ENCODE data around the gene SYNPR.

The SYNPR gene

GRCh38 chr3:63386568-63386967, 108.5 kb downstream of the SYNPR start:
- DNase-seq = no peak

- DNase-seq = no peak
These were observed 109.5 kb downstream of the SYNPR start for GRCh38 chr3:63387568-63387967.

- DNase-seq = no peak
These were observed 112.7 kb downstream of the SYNPR start for GRCh38 chr3:63390710-63391230.

- no peak for DNase-seq
These were observed 117.9 kb downstream of the SYNPR start for GRCh38 chr3:63395960-63396359.

- DNase-seq = no peak
These were observed 122.2 kb downstream of the SYNPR start for GRCh38 chr3:63400246-63400860.

- DNase-seq = no peak
These were observed 127.8 kb downstream of the SYNPR start for GRCh38 chr3:63405882-63406281.

- no peak for DNase-seq
These were observed 135.4 kb downstream of the SYNPR start for GRCh38 chr3:63413523-63413922.

- no peak for DNase-seq
These were observed 136.5 kb downstream of the SYNPR start for GRCh38 chr3:63414607-63415006.

- DNase-seq = no peak
These were observed 151.8 kb downstream of the SYNPR start for GRCh38 chr3:63429905-63430304.

GRCh38 chr3:63430875-63431274, 152.8 kb downstream of the SYNPR start:
- DNase-seq = no peak

GRCh38 chr3:63437858-63438257, 159.8 kb downstream of the SYNPR start:
- DNase-seq = no peak

- DNase-seq = no peak
These were observed 160.8 kb downstream of the SYNPR start for GRCh38 chr3:63438826-63439371.

- no peak for DNase-seq
These were observed 163.2 kb downstream of the SYNPR start for GRCh38 chr3:63441262-63441661.

- DNase-seq = no peak
These were observed 164.8 kb downstream of the SYNPR start for GRCh38 chr3:63442918-63443317.

GRCh38 chr3:63450023-63450422, 171.9 kb downstream of the SYNPR start:
- no peak for DNase-seq

GRCh38 chr3:63450634-63451363, 172.7 kb downstream of the SYNPR start:
- DNase-seq = no peak

GRCh38 chr3:63456901-63457300, 178.8 kb downstream of the SYNPR start:
- no peak for DNase-seq

- DNase-seq = no peak
These were observed 180.3 kb downstream of the SYNPR start for GRCh38 chr3:63458405-63458804.

- no peak for DNase-seq
These were observed 184.6 kb downstream of the SYNPR start for GRCh38 chr3:63462732-63463131.

- DNase-seq = no peak
These were observed 189.3 kb downstream of the SYNPR start for GRCh38 chr3:63467392-63467791.

- no peak for DNase-seq
These were observed 192.6 kb downstream of the SYNPR start for GRCh38 chr3:63470745-63471144.

GRCh38 chr3:63471781-63472180, 193.7 kb downstream of the SYNPR start:
- DNase-seq = no peak

GRCh38 chr3:63473641-63474166, 195.6 kb downstream of the SYNPR start:
- no peak for DNase-seq
